GM12878 (cell line): ENCODE data around the gene ABTB1. TPM values are rescaled to one million over a fixed set of nuclear protein-coding genes. Genes with fewer than 3 reads are reported as not detected.

Experiments
- ATAC-seq: fragments of 200-7000 bp; cut with Tn5 transposase; 3 replicates; pipeline ENCODE4 v1.9.1; 2020; ENCODE audit warnings: mild to moderate bottlenecking, moderate library complexity
- BruUV-seq: library from RNA; stranded (reverse); fragments of 400-500 nt; replicated peaks from 2 replicates; lab custom pipeline; 2021; lab: Mats Ljungman, UMichigan
- CTCF ChIA-PET: fragments of 300-600 bp; sonication (Branson Sonifier 250); formaldehyde crosslinking; extraction: SDS; loops from one replicate; lab custom pipeline; 2021; ENCODE audit warnings: inconsistent platforms; lab: Yijun Ruan, JAX
- POLR2A ChIA-PET: fragments of 350-600 bp; formaldehyde crosslinking; extraction: SDS; loops from one replicate; lab custom pipeline; 2021; ENCODE audit warnings: inconsistent platforms; lab: Charles Lee
- RAD21 ChIA-PET: fragments of 300-600 bp; sonication (Branson Sonifier 250); formaldehyde crosslinking; loops from one replicate; lab custom pipeline; 2023; ENCODE audit warnings: antibody characterized with exemption; ENCODE audit not compliant: unreplicated experiment; lab: Charles Lee
- SMC1A ChIA-PET: fragments of 300-600 bp; sonication (Branson Sonifier 250); formaldehyde crosslinking; loops from one replicate; lab custom pipeline; 2023; ENCODE audit not compliant: unreplicated experiment, uncharacterized antibody; lab: Charles Lee
- DNase-seq: peaks from one replicate; pipeline ENCODE4 v3.0.0-alpha.2; 2011; ENCODE audit warnings: low read depth, low spot score
- FAIRE-seq: peaks from 3 replicates; lab custom pipeline; 2011; peaks lifted over from hg19 to GRCh38; lab: Jason Lieb, UNC
- H2AFZ ChIP-seq: 2 replicates; pipeline ENCODE4 v1.6.0; 2011; ENCODE audit warnings: low read depth, low read length, control low read depth; ENCODE audit not compliant: control insufficient read depth
- H3K27ac ChIP-seq: 2 replicates; pipeline ENCODE4 v1.5.1; 2011; ENCODE audit warnings: control low read depth; ENCODE audit not compliant: control insufficient read depth, insufficient read depth
- H3K27me3 ChIP-seq, 2 experiments: replicated peaks in 1 of 2; 2 replicates each; pipeline versions ENCODE4 v1.6.0 to v1.6.1; 2011; ENCODE audit warnings: low read length in 1 of 2; ENCODE audit not compliant: control insufficient read depth in 2 of 2, insufficient read depth in 2 of 2
- H3K36me3 ChIP-seq, 2 experiments: 2 replicates each; pipeline ENCODE4 v1.5.1; 2011; ENCODE audit warnings: low read length in 1 of 2; ENCODE audit not compliant: control insufficient read depth in 2 of 2, insufficient read depth in 2 of 2
- H3K4me1 ChIP-seq: 2 replicates; pipeline ENCODE4 v1.6.1; 2011; ENCODE audit warnings: mild to moderate bottlenecking, low read length, moderate library complexity, mixed read lengths; ENCODE audit not compliant: control insufficient read depth, insufficient read depth
- H3K4me2 ChIP-seq: 2 replicates; pipeline ENCODE4 v1.6.0; 2011; ENCODE audit warnings: control low read depth; ENCODE audit not compliant: control insufficient read depth, insufficient read depth
- H3K4me3 ChIP-seq: fragments of 200-600 bp; sonication (generic); 2 replicates; pipeline ENCODE4 v1.5.1; 2016
- H3K79me2 ChIP-seq: 2 replicates; pipeline ENCODE4 v1.6.0; 2011; ENCODE audit warnings: low read length; ENCODE audit not compliant: control insufficient read depth, insufficient read depth
- H3K9ac ChIP-seq: 2 replicates; pipeline ENCODE4 v1.8.0; 2011; ENCODE audit warnings: low read length, control low read depth, mixed read lengths; ENCODE audit not compliant: control insufficient read depth, insufficient read depth
- H3K9me3 ChIP-seq: replicated peaks from 3 replicates; pipeline ENCODE4 v1.5.1; 2011; ENCODE audit warnings: mild to moderate bottlenecking, low read length; ENCODE audit not compliant: control insufficient read depth, insufficient read depth
- H4K20me1 ChIP-seq: 2 replicates; pipeline ENCODE4 v1.6.0; 2011; ENCODE audit not compliant: control insufficient read depth, insufficient read depth
- ASH2L ChIP-seq: fragments of 300-600, 200-600 bp; sonication (generic); IDR thresholded peaks from 2 replicates; pipeline ENCODE4 v1.6.1; 2017; ENCODE audit warnings: low read depth, mild to moderate bottlenecking, borderline replicate concordance
- ATF2 ChIP-seq: IDR thresholded peaks from 2 replicates; pipeline ENCODE4 v1.6.1; 2012; ENCODE audit warnings: low read length, inconsistent platforms
- BACH1 ChIP-seq: fragments of 450-650 bp; IDR thresholded peaks from 2 replicates; pipeline ENCODE4 v1.6.1; 2017; ENCODE audit warnings: mild to moderate bottlenecking, borderline replicate concordance
- BCLAF1 ChIP-seq: fragments of 450-650 bp; IDR thresholded peaks from 2 replicates; pipeline ENCODE4 v1.6.1; 2017; ENCODE audit warnings: antibody characterized with exemption, mild to moderate bottlenecking, moderate library complexity
- CREM ChIP-seq: IDR thresholded peaks from 2 replicates; pipeline ENCODE4 v1.6.1; 2014; ENCODE audit warnings: antibody characterized with exemption, low read depth
- JUND ChIP-seq: IDR thresholded peaks from 2 replicates; pipeline ENCODE4 v1.6.1; 2012; ENCODE audit warnings: low read depth, mild to moderate bottlenecking, low read length, improper control_type of control experiment, moderate library complexity
- NFYB ChIP-seq: IDR thresholded peaks from 2 replicates; pipeline ENCODE4 v1.6.1; 2011; ENCODE audit warnings: low read depth, mild to moderate bottlenecking, low read length, improper control_type of control experiment, moderate library complexity; ENCODE audit not compliant: insufficient read depth
- NRF1 ChIP-seq: conservative IDR thresholded peaks from 2 replicates; pipeline ENCODE4 v1.6.1; 2011; ENCODE audit warnings: mild to moderate bottlenecking, low read depth, low read length, improper control_type of control experiment
- PAX5 ChIP-seq: IDR thresholded peaks from 2 replicates; pipeline ENCODE4 v1.6.1; 2011; ENCODE audit warnings: low read depth, low read length, borderline replicate concordance
- PML ChIP-seq: IDR thresholded peaks from 2 replicates; pipeline ENCODE4 v1.6.1; 2012; ENCODE audit warnings: low read length, inconsistent platforms
- POU2F2 ChIP-seq: IDR thresholded peaks from 3 replicates; pipeline ENCODE4 v1.6.1; 2011; ENCODE audit warnings: low read depth, mild to moderate bottlenecking, low read length, borderline replicate concordance
- SUPT20H ChIP-seq: IDR thresholded peaks from 2 replicates; pipeline ENCODE4 v1.6.1; 2011; ENCODE audit warnings: low read depth, mild to moderate bottlenecking, low read length, moderate library complexity, borderline replicate concordance; ENCODE audit not compliant: control insufficient read depth
- SUZ12 ChIP-seq: fragments of 200-600 bp; sonication (generic); IDR thresholded peaks from one replicate; pipeline ENCODE4 v1.6.1; 2018; ENCODE audit warnings: antibody characterized with exemption, mild to moderate bottlenecking; ENCODE audit not compliant: unreplicated experiment
- TCF3 ChIP-seq: IDR thresholded peaks from 2 replicates; pipeline ENCODE4 v1.6.1; 2012; ENCODE audit warnings: low read depth, mild to moderate bottlenecking, low read length, borderline replicate concordance; ENCODE audit not compliant: insufficient read depth
- USF2 ChIP-seq: IDR thresholded peaks from 2 replicates; pipeline ENCODE4 v1.6.1; 2011; ENCODE audit warnings: low read depth, low read length, improper control_type of control experiment, borderline replicate concordance
- YY1 ChIP-seq: IDR thresholded peaks from 2 replicates; pipeline ENCODE4 v1.6.1; 2011; ENCODE audit warnings: low read depth, mild to moderate bottlenecking, low read length
- ZNF207 ChIP-seq: fragments of 450-650 bp; IDR thresholded peaks from 2 replicates; pipeline ENCODE4 v1.6.1; 2014; ENCODE audit warnings: antibody characterized with exemption, mild to moderate bottlenecking, borderline replicate concordance
- ZNF384 ChIP-seq: IDR thresholded peaks from 2 replicates; pipeline ENCODE4 v1.6.1; 2012; ENCODE audit warnings: low read depth, mild to moderate bottlenecking, low read length, improper control_type of control experiment, borderline replicate concordance
- WGBS: methylation state at CpG from one replicate; pipeline ENCODE4 v1.1.6; 2016; ENCODE audit warnings: low lambda C conversion rate; ENCODE audit not compliant: insufficient replicate concordance, insufficient coverage; ENCODE audit errors: missing lambda C conversion rate; 5-methylcytosine and 5-hydroxymethylcytosine counted together
- in situ Hi-C: fragments of 300-500 bp; cut with MboI; formaldehyde crosslinking; loops from 9 replicates; pipeline ENCODE4 v1.14.3; 2018; ENCODE audit warnings: mixed read lengths
- intact Hi-C: fragments of 100-400 bp; cut with micrococcal nuclease; formaldehyde crosslinking; loops from one replicate; pipeline ENCODE4 v1.14.2; 2022; ENCODE audit not compliant: unreplicated experiment
- polyA plus RNA-seq, 11 experiments: library from polyadenylated mRNA; depleted of rRNA in 4 of 11; unstranded in 6 of 11; stranded (reverse) in 5 of 11; fragments of >200 nt; fragmentation: Nextera tagmentation in 4 of 11; fragmentation: Illumina TruSeq in 1 of 11; extraction: Ambion mirVana in 4 of 11; extraction: Trizol in 1 of 11; gene quantifications; 1 replicate in 1 of 11; 2 replicates in 10 of 11; pipeline versions ENCODE4 v1.2.1 to v1.2.3, GENCODE V29; 2011 to 2016; ENCODE audit warnings: inconsistent platforms in 2 of 11, missing spikeins in 2 of 11, low read depth in 1 of 11
- total RNA-seq, 4 experiments: library from RNA; depleted of rRNA in 3 of 4; stranded (reverse); fragments of >200 nt in 3 of 4; fragmentation: Illumina TruSeq in 1 of 4; extraction: Trizol in 1 of 4; gene quantifications; 2 replicates each; pipeline versions ENCODE4 v1.2.1 to v1.2.3, GENCODE V29; 2013 to 2021

Gene ABTB1
- total and polyA plus RNA-seq, 10 of the 15 experiments (the other 5 are each of a cell fraction or from before 2014, with no cell fraction given): 0.11 to 10.2 (median 7.1) TPM

GRCh38 chr3:127658234-127658633, 14.5 kb upstream of the ABTB1 start:
- no peaks in the 10 kb centered on the region for H3K4me1 ChIP-seq
- H2AFZ ChIP-seq: no peak overlapping the region
- ChIA-PET CTCF (interaction anchor here (0.9 to 1.8 kb wide), 4 partner anchors 12 to 312 kb away, joined by 3 to 5 read pairs (median 4); no protein-coding TSS in a partner anchor), POLR2A (interaction anchor here (0.6 kb wide), 1 partner anchor 496 kb away, joined by 7 read pairs; no protein-coding TSS in a partner anchor), SMC1A (interaction anchor here (0.9 to 1.9 kb wide), 5 partner anchors 11 to 178 kb away, joined by 3 to 5 read pairs (median 3); no protein-coding TSS in a partner anchor), RAD21 (no interaction called here)
- intact Hi-C loops (no loop called here), in situ Hi-C loops (no loop called here)
- H3K9me3 ChIP-seq: no peaks in the 10 kb centered on the region
- WGBS: 8% methylated on average over 1 of the region's 1 CpG
- ATAC-seq (no peak), FAIRE-seq (peak; percentile 47), DNase-seq (no peak)
- H3K4me2 ChIP-seq: no peak overlapping the region
- no peak overlapping the region for H3K9ac ChIP-seq
- H3K27ac ChIP-seq: no peak overlapping the region
- H3K27me3 ChIP-seq: no peaks in the 10 kb centered on the region
- no peaks in the 10 kb centered on the region for H3K79me2 ChIP-seq
- H3K36me3 ChIP-seq: no peaks in the 10 kb centered on the region
- no peaks in the 10 kb centered on the region for H4K20me1 ChIP-seq
- BruUV-seq: no TSS peak
- H3K4me3 ChIP-seq: no peak overlapping the region
- TF ChIP-seq ZNF384 (no peak), YY1 (no peak), SUZ12 (no peak), NRF1 (no peak), SUPT20H (no peak), BCLAF1 (no peak), BACH1 (no peak), PAX5 (no peak), CREM (no peak), POU2F2 (no peak), ASH2L (no peak), ATF2 (no peak), ZNF207 (no peak), PML (no peak), NFYB (no peak), JUND (no peak), TCF3 (no peak), USF2 (no peak)
